Measurements from ENCODE around the gene EPC2. TPM values are rescaled to one million over a fixed set of nuclear protein-coding genes. Genes with fewer than 3 reads are reported as not detected.
A peak's percentile ranks its signal among the peaks of the same experiment; 100 is the strongest.
"Not testable (repeated sequence)": the region's sequence is repeated elsewhere in the genome, so short reads cannot be mapped to it uniquely, and the experiment has no call there.

EPC2 gene
- polyA plus RNA-seq, 1 donor from 2014 or later, result 2.9 TPM

- H3K4me1 Mint-ChIP-seq, result peaks cover 37 to 55% (median 53%) of the 10 kb centered on the region in 3 donors
- no peaks in the 10 kb centered on the region for H3K27me3 Mint-ChIP-seq
- H3K4me3 Mint-ChIP-seq, result peak overlapping the region in 1 of 4 donors; percentile 5
- H3K27ac Mint-ChIP-seq, result no peak overlapping the region
- H3K9me3 Mint-ChIP-seq, result peaks cover 0 to 6% (median 5%) of the 10 kb centered on the region in 3 donors
- no peaks in the 10 kb centered on the region for H3K36me3 Mint-ChIP-seq
Measured at GRCh38 chr2:148674063-148675020, 29.8 kb downstream of the EPC2 start.

GRCh38 chr2:148675708-148676107 lies 31.2 kb downstream of the EPC2 start:
- Mint-ChIP-seq H3K9me3 (peaks cover 0 to 8% (median 6%) of the 10 kb centered on the region in 3 donors), H3K27me3 (no peaks in the 10 kb centered on the region), H3K36me3 (peaks cover 2% of the 10 kb centered on the region), H3K27ac (no peak overlapping the region), H3K4me3 (peak overlapping the region in 1 of 4 donors; percentile 53), H3K4me1 (peaks cover 37 to 53% (median 46%) of the 10 kb centered on the region in 3 donors)

GRCh38 chr2:148678302-148679179 lies 34.0 kb downstream of the EPC2 start:
- peaks cover 38 to 44% (median 39%) of the 10 kb centered on the region in 3 donors for H3K4me1 Mint-ChIP-seq
- H3K27ac Mint-ChIP-seq, H3K9me3 Mint-ChIP-seq, H3K36me3 Mint-ChIP-seq, H3K27me3 Mint-ChIP-seq: not testable (repeated sequence)
- peak overlapping the region in 1 of 4 donors; percentile 9 for H3K4me3 Mint-ChIP-seq

GRCh38 chr2:148680462-148680861 lies 35.9 kb downstream of the EPC2 start:
- H3K4me1 Mint-ChIP-seq, result peaks cover 32 to 40% (median 34%) of the 10 kb centered on the region in 3 donors
- peak overlapping the region in 2 of 3 donors; percentile 3 to 27 for H3K27ac Mint-ChIP-seq
- H3K36me3 Mint-ChIP-seq, result peaks cover 2% of the 10 kb centered on the region
- no peaks in the 10 kb centered on the region for H3K27me3 Mint-ChIP-seq
- H3K9me3 Mint-ChIP-seq, result peaks cover 0 to 4% (median 2%) of the 10 kb centered on the region in 3 donors
- H3K4me3 Mint-ChIP-seq, result no peak overlapping the region

- Mint-ChIP-seq H3K4me1 (peaks cover 32 to 38% (median 34%) of the 10 kb centered on the region in 3 donors), H3K36me3 (peaks cover 2% of the 10 kb centered on the region), H3K27ac (peak overlapping the region in 1 of 3 donors; percentile 16), H3K27me3 (no peaks in the 10 kb centered on the region), H3K4me3 (no peak overlapping the region), H3K9me3 (peaks cover 0 to 4% (median 2%) of the 10 kb centered on the region in 3 donors)
Measured at GRCh38 chr2:148681443-148681842, 36.9 kb downstream of the EPC2 start.

- H3K27ac Mint-ChIP-seq, result peak overlapping the region in 1 of 3 donors; percentile 11
- not testable (repeated sequence) for H3K36me3 Mint-ChIP-seq
Measured at GRCh38 chr2:148681862-148682261, 37.3 kb downstream of the EPC2 start.

DNA sequence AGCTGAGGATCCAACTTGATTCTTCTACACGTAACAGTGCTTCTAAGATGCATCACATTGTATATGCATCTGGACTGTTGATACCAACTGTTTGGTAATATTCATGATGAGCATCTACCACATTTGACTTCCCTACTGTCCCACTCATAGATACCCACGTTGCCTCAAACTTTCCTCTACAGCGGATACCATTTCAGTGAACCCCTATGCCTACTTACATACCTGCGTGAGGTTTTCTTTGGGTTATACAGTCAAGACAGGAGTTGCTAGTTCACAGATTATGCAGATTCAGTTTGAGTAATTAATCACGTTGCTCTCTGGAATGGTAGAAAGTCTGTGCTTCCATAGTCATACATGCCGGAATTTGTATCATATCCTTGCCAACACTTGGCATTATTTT lies 40.0 kb downstream of the EPC2 start:
- peaks cover 0 to 4% (median 2%) of the 10 kb centered on the region in 3 donors for H3K9me3 Mint-ChIP-seq
- peaks cover 35 to 51% (median 41%) of the 10 kb centered on the region in 3 donors for H3K4me1 Mint-ChIP-seq
- H3K27ac Mint-ChIP-seq, result no peak overlapping the region
- no peak overlapping the region for H3K4me3 Mint-ChIP-seq
- peaks cover 8% of the 10 kb centered on the region for H3K36me3 Mint-ChIP-seq
- H3K27me3 Mint-ChIP-seq, result no peaks in the 10 kb centered on the region

More at GRCh38 chr2:148681862-148682261, 37.3 kb downstream of the EPC2 start:
- H3K4me1 Mint-ChIP-seq, result peaks cover 29 to 38% (median 35%) of the 10 kb centered on the region in 3 donors
- not testable (repeated sequence) for H3K27me3 Mint-ChIP-seq, H3K9me3 Mint-ChIP-seq, H3K4me3 Mint-ChIP-seq

GRCh38 chr2:148687543-148687942 lies 43.0 kb downstream of the EPC2 start:
- peaks cover 0 to 3% (median 0%) of the 10 kb centered on the region in 3 donors for H3K9me3 Mint-ChIP-seq
- H3K27me3 Mint-ChIP-seq, result no peaks in the 10 kb centered on the region
- H3K36me3 Mint-ChIP-seq, result peaks cover 8% of the 10 kb centered on the region
- no peak overlapping the region for H3K27ac Mint-ChIP-seq
- H3K4me3 Mint-ChIP-seq, result no peak overlapping the region
- H3K4me1 Mint-ChIP-seq, result peaks cover 24 to 53% (median 36%) of the 10 kb centered on the region in 3 donors

DNA sequence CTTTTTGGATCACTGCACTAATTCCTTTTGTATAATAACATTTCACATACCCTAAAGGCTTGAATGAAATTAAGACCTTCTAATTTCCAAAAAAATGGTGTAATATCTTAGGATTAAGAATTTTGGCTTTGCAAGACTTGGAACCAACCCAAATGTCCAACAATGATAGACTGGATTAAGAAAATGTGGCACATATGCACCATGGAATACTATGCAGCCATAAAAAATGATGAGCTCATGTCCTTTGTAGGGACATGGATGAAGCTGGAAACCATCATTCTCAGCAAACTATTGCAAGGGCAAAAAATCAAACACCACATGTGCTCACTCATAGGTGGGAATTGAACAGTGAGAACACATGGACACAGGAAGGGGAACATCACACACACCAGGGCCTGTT lies 43.5 kb downstream of the EPC2 start:
- not testable (repeated sequence) for H3K36me3 Mint-ChIP-seq, H3K9me3 Mint-ChIP-seq, H3K27me3 Mint-ChIP-seq, H3K4me3 Mint-ChIP-seq, H3K27ac Mint-ChIP-seq
- peaks cover 22 to 53% (median 36%) of the 10 kb centered on the region in 3 donors for H3K4me1 Mint-ChIP-seq

DNA sequence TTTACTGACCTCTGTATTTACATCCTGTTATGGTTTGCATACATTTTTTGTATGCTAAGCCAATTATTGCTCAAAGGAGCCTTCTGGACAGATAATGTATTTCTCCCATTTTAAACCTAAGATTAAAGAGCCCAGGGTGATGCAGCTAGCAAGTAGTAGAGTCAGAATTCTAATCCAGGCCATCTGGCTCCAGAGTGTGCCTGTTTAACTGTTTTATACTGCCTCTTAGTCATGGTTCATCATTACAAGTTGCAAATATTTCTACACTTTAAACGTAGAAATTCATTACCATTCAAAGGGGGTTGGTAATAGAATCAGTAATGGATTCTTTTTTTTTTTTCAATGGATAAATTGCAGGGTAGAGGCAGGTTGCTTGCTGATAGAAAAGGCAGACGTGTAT lies 52.4 kb downstream of the EPC2 start:
- H3K27ac Mint-ChIP-seq, result peak overlapping the region in 1 of 3 donors; percentile 0

GRCh38 chr2:148699830-148700229 lies 55.3 kb downstream of the EPC2 start:
- peaks cover 38% of the 10 kb centered on the region for H3K36me3 Mint-ChIP-seq
- H3K4me1 Mint-ChIP-seq, result peaks cover 13 to 21% (median 18%) of the 10 kb centered on the region in 3 donors
- no peak overlapping the region for H3K27ac Mint-ChIP-seq
- peaks cover 3 to 24% (median 15%) of the 10 kb centered on the region in 3 donors for H3K9me3 Mint-ChIP-seq
- H3K4me3 Mint-ChIP-seq, result no peak overlapping the region
- no peaks in the 10 kb centered on the region for H3K27me3 Mint-ChIP-seq

More for the DNA sequence above, 52.4 kb downstream of the EPC2 start:
- peaks cover 31% of the 10 kb centered on the region for H3K36me3 Mint-ChIP-seq
- no peak overlapping the region for H3K4me3 Mint-ChIP-seq
- H3K27me3 Mint-ChIP-seq, result no peaks in the 10 kb centered on the region
- peaks cover 2 to 20% (median 15%) of the 10 kb centered on the region in 3 donors for H3K9me3 Mint-ChIP-seq
- peaks cover 4 to 11% (median 9%) of the 10 kb centered on the region in 3 donors for H3K4me1 Mint-ChIP-seq

DNA sequence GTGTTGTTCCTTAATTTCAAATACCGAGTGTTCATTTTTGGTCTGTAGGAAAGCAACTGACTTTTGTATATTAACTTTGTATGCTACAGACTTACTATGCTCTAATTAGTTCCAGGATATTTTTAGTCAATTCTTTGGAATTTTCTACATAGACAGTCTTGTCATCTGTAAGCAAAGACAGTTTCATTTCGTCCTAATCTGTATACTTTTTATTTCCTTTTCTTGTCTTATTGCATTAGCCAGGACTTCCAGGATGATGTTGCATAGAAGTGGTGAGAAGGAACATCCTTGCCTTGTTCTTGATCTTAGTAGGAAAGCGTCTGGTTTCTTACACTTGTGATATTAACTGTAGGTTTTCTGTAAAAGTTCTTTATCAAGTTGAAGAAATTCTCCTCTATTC lies 56.5 kb downstream of the EPC2 start:
- no peak overlapping the region for H3K27ac Mint-ChIP-seq
- peaks cover 13 to 21% (median 17%) of the 10 kb centered on the region in 3 donors for H3K4me1 Mint-ChIP-seq
- H3K36me3 Mint-ChIP-seq, result peaks cover 37% of the 10 kb centered on the region
- H3K9me3 Mint-ChIP-seq, result peaks cover 5 to 24% (median 15%) of the 10 kb centered on the region in 3 donors
- no peak overlapping the region for H3K4me3 Mint-ChIP-seq
- no peaks in the 10 kb centered on the region for H3K27me3 Mint-ChIP-seq

- H3K4me1 Mint-ChIP-seq, result peaks cover 13 to 21% (median 17%) of the 10 kb centered on the region in 3 donors
- peaks cover 36% of the 10 kb centered on the region for H3K36me3 Mint-ChIP-seq
- H3K9me3 Mint-ChIP-seq, result peaks cover 6 to 24% (median 16%) of the 10 kb centered on the region in 3 donors
- H3K27ac Mint-ChIP-seq, result peak overlapping the region in 1 of 3 donors; percentile 9
- H3K27me3 Mint-ChIP-seq, result no peaks in the 10 kb centered on the region
- peak overlapping the region in 2 of 4 donors; percentile 39 to 51 for H3K4me3 Mint-ChIP-seq
Measured at GRCh38 chr2:148701877-148702276, 57.3 kb downstream of the EPC2 start.

DNA sequence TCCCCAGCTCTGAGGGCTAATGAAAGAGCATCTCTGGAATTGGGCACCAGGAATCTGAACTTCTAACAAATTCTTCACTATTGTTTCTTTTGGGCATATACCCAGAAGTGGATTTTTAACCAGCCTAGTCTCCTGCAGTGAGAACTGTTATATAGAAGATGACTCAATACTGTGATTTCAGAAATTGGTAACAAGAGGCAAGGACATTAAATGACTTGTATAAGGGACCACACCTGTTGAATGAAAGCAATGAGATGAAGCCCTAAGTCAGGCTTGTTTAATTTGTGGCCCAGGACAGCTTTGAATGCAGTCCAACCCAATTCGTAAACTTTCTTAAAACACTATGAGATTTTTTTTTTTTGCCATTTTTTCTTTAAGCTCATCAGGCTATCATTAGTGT lies 57.9 kb downstream of the EPC2 start:
- H3K4me3 Mint-ChIP-seq, result no peak overlapping the region
- peaks cover 36% of the 10 kb centered on the region for H3K36me3 Mint-ChIP-seq
- peak overlapping the region in 1 of 3 donors; percentile 76 for H3K27ac Mint-ChIP-seq
- H3K4me1 Mint-ChIP-seq, result peaks cover 13 to 21% (median 15%) of the 10 kb centered on the region in 3 donors
- H3K27me3 Mint-ChIP-seq, result no peaks in the 10 kb centered on the region
- H3K9me3 Mint-ChIP-seq, result peaks cover 6 to 24% (median 17%) of the 10 kb centered on the region in 3 donors
